COLO829 (cell line): ENCODE results near the gene TNFRSF19.

Experiments
- DNase-seq: peaks from one replicate; pipeline ENCODE4 v3.0.0; 2012; ENCODE audit warnings: low spot score

Gene TNFRSF19

GRCh38 chr13:23605831-23606230 lies 35.6 kb downstream of the TNFRSF19 start:
- no peak for DNase-seq

- DNase-seq, result no peak
Observed at GRCh38 chr13:23608138-23608537, 37.9 kb downstream of the TNFRSF19 start.

GRCh38 chr13:23608701-23609413 lies 38.6 kb downstream of the TNFRSF19 start:
- no peak for DNase-seq

- DNase-seq, result peak; percentile 24
Observed at GRCh38 chr13:23609414-23609760, 39.2 kb downstream of the TNFRSF19 start.

- DNase-seq, result no peak
Observed at GRCh38 chr13:23609874-23610576, 39.8 kb downstream of the TNFRSF19 start.

- DNase-seq, result no peak
Observed at GRCh38 chr13:23610966-23611491, 40.8 kb downstream of the TNFRSF19 start.

GRCh38 chr13:23612182-23612581 lies 42.0 kb downstream of the TNFRSF19 start:
- no peak for DNase-seq

GRCh38 chr13:23612731-23613130 lies 42.5 kb downstream of the TNFRSF19 start:
- DNase-seq, result no peak

GRCh38 chr13:23613596-23613995 lies 43.4 kb downstream of the TNFRSF19 start:
- DNase-seq, result no peak

GRCh38 chr13:23615395-23616081 lies 45.3 kb downstream of the TNFRSF19 start:
- DNase-seq, result no peak

- no peak for DNase-seq
Observed at GRCh38 chr13:23616228-23616627, 46.0 kb downstream of the TNFRSF19 start.

GRCh38 chr13:23617551-23618024 lies 47.4 kb downstream of the TNFRSF19 start:
- no peak for DNase-seq

- DNase-seq, result no peak
Observed at GRCh38 chr13:23618341-23618740, 48.1 kb downstream of the TNFRSF19 start.

- DNase-seq, result no peak
Observed at GRCh38 chr13:23619068-23619855, 49.0 kb downstream of the TNFRSF19 start.

- DNase-seq, result no peak
Observed at GRCh38 chr13:23620211-23620610, 50.0 kb downstream of the TNFRSF19 start.

- DNase-seq, result no peak
Observed at GRCh38 chr13:23620613-23621315, 50.6 kb downstream of the TNFRSF19 start.

GRCh38 chr13:23621316-23621645 lies 51.1 kb downstream of the TNFRSF19 start:
- DNase-seq, result peak; percentile 24

- no peak for DNase-seq
Observed at GRCh38 chr13:23622985-23623384, 52.8 kb downstream of the TNFRSF19 start.

- DNase-seq, result no peak
Observed at GRCh38 chr13:23623394-23623793, 53.2 kb downstream of the TNFRSF19 start.

GRCh38 chr13:23626700-23627099 lies 56.5 kb downstream of the TNFRSF19 start:
- no peak for DNase-seq

- no peak for DNase-seq
Observed at GRCh38 chr13:23627410-23627809, 57.2 kb downstream of the TNFRSF19 start.
